Choroid plexus epithelial cell (primary cell): ENCODE data around the gene VAMP7.
"Not testable (repeated sequence)": the region's sequence is repeated elsewhere in the genome, so short reads cannot be mapped to it uniquely, and the experiment has no call there.

Experiments
- DNase-seq: peaks from one replicate; pipeline ENCODE4 v3.0.0-alpha.2; 2010; ENCODE audit warnings: low read depth
- H3K4me3 ChIP-seq: 2 replicates; pipeline ENCODE4 v1.5.1; 2011; ENCODE audit warnings: low read depth, mild to moderate bottlenecking, control low read depth, low read length, moderate library complexity
- CTCF ChIP-seq: conservative IDR thresholded peaks from 2 replicates; pipeline ENCODE4 v1.5.1; 2011; ENCODE audit warnings: low read depth, mild to moderate bottlenecking, control low read depth, inconsistent platforms, low read length, moderate library complexity

Gene VAMP7

DNA sequence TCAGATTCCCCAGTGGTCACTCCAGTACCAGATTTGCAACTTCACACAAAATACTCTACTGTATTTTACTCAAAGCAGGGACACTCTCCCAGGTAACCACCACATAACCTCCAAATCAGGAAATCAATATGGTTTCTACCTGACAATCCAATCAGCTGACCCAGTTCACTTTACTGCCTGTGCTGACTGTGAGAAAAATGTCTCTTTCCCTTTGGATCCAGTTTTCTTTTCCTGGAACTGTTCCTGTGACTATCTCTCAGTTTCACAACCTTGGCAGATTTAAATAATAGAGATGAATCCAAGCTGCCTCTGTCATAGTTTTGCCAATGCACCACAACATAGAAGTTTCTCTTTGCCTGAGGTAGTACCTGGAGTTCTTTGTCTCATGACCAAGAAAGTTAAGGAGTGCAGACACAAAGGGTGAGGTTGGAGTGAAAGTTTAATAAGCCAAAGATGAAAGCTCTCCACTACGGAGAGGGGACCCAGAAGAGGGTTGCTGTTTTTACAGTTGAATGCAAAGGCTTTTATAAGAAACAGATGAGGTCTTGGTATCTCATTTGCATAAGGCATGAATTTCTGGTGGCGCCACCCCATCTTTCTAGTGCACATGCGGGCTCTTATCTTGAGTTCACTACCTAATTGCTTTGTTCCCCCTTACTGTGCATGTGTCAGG is 86.6 kb downstream of the VAMP7 start:
- TF ChIP-seq CTCF, result no peak
- no peak overlapping the region for H3K4me3 ChIP-seq
- no peak for DNase-seq

DNA sequence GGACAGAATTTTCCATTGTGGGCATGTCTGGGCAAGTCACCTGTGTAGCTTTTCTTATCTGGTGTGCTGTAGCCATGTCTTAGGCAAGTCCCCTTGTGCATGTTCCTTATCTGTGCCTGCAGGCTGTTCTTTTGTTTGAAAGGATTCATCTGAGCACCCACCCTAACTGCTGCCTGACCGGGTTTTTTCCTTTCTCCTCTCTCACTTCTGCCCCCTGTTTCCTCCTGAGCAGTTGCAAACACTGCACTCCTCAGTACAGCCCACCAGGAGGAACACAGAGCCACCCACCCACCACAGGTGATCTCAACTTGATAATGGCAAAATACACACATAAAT is 87.1 kb downstream of the VAMP7 start:
- TF ChIP-seq CTCF, result no peak
- H3K4me3 ChIP-seq, result no peak overlapping the region
- no peak for DNase-seq

- no peak overlapping the region for H3K4me3 ChIP-seq
- TF ChIP-seq CTCF, result no peak
- no peak for DNase-seq
These were observed 87.6 kb downstream of the VAMP7 start for GRCh38 chrX:155968791-155969190.

GRCh38 chrX:155971658-155972057 is 90.5 kb downstream of the VAMP7 start:
- H3K4me3 ChIP-seq, DNase-seq: not testable (repeated sequence)

GRCh38 chrX:155972241-155972640 is 91.1 kb downstream of the VAMP7 start:
- DNase-seq, H3K4me3 ChIP-seq: not testable (repeated sequence)

- DNase-seq, result no peak
- H3K4me3 ChIP-seq, result no peak overlapping the region
- no peak for TF ChIP-seq CTCF
These were observed 102.2 kb downstream of the VAMP7 start for GRCh38 chrX:155983326-155983725.

DNA sequence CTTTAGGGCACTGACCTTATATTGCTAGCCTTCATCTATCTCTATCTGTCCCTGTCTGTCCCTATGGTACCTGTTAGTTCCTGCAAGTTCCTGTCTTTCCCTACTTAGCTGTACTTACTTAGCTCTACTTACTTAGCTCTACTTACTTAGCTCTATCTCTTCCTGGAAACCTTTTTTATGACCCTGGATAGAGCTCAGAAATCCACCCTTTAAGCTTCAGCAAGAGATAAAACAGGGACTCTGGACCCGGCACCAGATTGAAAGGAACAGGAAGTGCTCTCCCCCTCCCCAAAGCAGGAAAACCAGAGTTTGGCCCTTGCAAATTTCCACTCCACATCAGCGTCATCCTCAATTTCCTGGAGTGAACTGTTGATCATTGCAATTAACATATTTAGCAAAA is 104.1 kb downstream of the VAMP7 start:
- no peak for DNase-seq
- no peak overlapping the region for H3K4me3 ChIP-seq
- no peak for TF ChIP-seq CTCF

GRCh38 chrX:155986995-155987394 is 105.8 kb downstream of the VAMP7 start:
- H3K4me3 ChIP-seq, DNase-seq: not testable (repeated sequence)

GRCh38 chrX:155988859-155989258 is 107.7 kb downstream of the VAMP7 start:
- no peak for TF ChIP-seq CTCF
- DNase-seq, result no peak
- no peak overlapping the region for H3K4me3 ChIP-seq
